DOHH2 (cell line): ENCODE measurements around the gene GPATCH8.

ENCODE experiments used
- H3F3A ChIP-seq: fragments of 200-600 bp; sonication (generic), shearing (Covaris generic); 2 replicates; pipeline ENCODE4 v1.6.0; 2016; ENCODE audit warnings: antibody characterized with exemption, mild to moderate bottlenecking; ENCODE audit not compliant: control insufficient read depth, insufficient read depth
- H3K27ac ChIP-seq: fragments of 200-600 bp; sonication (generic); 2 replicates; pipeline ENCODE4 v1.5.1; 2014; ENCODE audit warnings: low read depth, mild to moderate bottlenecking, low read length, moderate library complexity
- H3K27me3 ChIP-seq: fragments of 200-600 bp; sonication (generic); 2 replicates; pipeline ENCODE4 v1.6.1; 2014; ENCODE audit warnings: mild to moderate bottlenecking, low read length, mixed read lengths; ENCODE audit not compliant: control insufficient read depth
- H3K36me3 ChIP-seq: fragments of 200-600 bp; sonication (generic); 2 replicates; pipeline ENCODE4 v1.6.1; 2014; ENCODE audit warnings: mild to moderate bottlenecking, low read length, moderate library complexity, mixed read lengths; ENCODE audit not compliant: control insufficient read depth
- H3K4me1 ChIP-seq: fragments of 200-600 bp; sonication (generic); 2 replicates; pipeline ENCODE4 v1.6.1; 2014; ENCODE audit warnings: mild to moderate bottlenecking, low read length, mixed read lengths; ENCODE audit not compliant: control insufficient read depth
- H3K4me2 ChIP-seq: fragments of 200-600 bp; sonication (generic); 2 replicates; pipeline ENCODE4 v1.6.0; 2014; ENCODE audit warnings: mild to moderate bottlenecking, low read length, moderate library complexity
- H3K4me3 ChIP-seq: fragments of 200-600 bp; sonication (generic); 2 replicates; pipeline ENCODE4 v1.5.1; 2014; ENCODE audit warnings: mild to moderate bottlenecking, low read length, mixed read lengths
- H3K79me2 ChIP-seq: fragments of 200-600 bp; sonication (generic); 2 replicates; pipeline ENCODE4 v1.6.1; 2014; ENCODE audit warnings: mild to moderate bottlenecking, low read length, mixed read lengths; ENCODE audit not compliant: control insufficient read depth
- H3K9me2 ChIP-seq: fragments of 200-600 bp; sonication (generic); replicated peaks from 2 replicates; pipeline ENCODE4 v1.6.1; 2014; ENCODE audit warnings: mild to moderate bottlenecking, low read length, mixed read lengths; ENCODE audit not compliant: control insufficient read depth
- H3K9me3 ChIP-seq: fragments of 200-600 bp; sonication (generic); 2 replicates; pipeline ENCODE4 v1.6.1; 2014; ENCODE audit warnings: antibody characterized with exemption, low read length, mixed read lengths; ENCODE audit not compliant: control insufficient read depth, insufficient read depth
- H4K20me1 ChIP-seq: fragments of 200-600 bp; sonication (generic); 2 replicates; pipeline ENCODE4 v1.6.0; 2014; ENCODE audit warnings: low read depth, mild to moderate bottlenecking, antibody characterized with exemption, low read length, moderate library complexity; ENCODE audit not compliant: control insufficient read depth, insufficient read depth
- EZH2phosphoT487 ChIP-seq: fragments of 200-600 bp; sonication (generic); IDR thresholded peaks from 2 replicates; pipeline ENCODE4 v1.6.1; 2017; ENCODE audit warnings: borderline replicate concordance, mild to moderate bottlenecking, antibody characterized with exemption, low read length, moderate library complexity, mixed read lengths
- TF ChIP-seq, protein P1 (sequence below): fragments of 200-600 bp; sonication (generic); IDR thresholded peaks from one replicate; pipeline ENCODE4 v1.5.1; 2014; ENCODE audit warnings: antibody characterized with exemption, mild to moderate bottlenecking, low read depth, low read length; ENCODE audit not compliant: poor library complexity, severe bottlenecking

The GPATCH8 gene

DNA sequence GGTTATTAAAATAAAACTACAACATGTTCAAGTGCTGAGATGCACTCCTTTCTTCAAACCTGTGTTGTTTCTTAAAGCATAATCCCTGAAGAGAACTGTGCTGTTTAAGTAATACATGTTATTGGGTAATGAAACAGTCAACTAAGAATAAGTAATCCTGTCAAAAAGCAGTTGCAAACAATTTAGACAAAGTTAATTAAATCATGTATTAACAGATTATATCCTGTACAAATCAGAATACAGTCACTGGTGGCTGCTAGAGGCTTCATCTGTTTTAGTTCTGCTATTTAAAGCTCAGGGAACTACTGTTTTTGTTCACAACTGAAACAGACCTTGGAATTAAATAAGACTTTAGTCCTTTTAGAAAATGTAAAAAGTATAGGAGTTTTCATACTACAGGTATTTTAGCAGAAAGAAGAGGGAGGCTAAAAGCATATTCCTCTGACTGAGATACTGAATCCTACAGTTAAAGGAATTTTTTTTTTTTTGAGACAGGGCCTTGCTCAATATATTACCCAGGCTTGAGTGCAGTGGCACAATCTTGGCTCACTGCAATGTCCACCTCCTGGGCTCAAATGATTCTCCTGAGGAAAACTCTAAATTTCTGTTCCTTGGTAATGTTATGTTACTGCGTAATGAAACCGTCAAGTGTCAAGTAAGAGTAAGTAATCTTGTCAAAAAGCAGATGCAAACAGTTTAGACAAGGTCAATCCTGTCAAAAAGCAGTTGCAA, 86.5 kb downstream of the GPATCH8 start:
- Histone ChIP-seq H3K27me3 (no peaks in the 10 kb centered on the region), H3K9me3 (no peaks in the 10 kb centered on the region), H3K9me2 (no peaks in the 10 kb centered on the region), H4K20me1 (no peaks in the 10 kb centered on the region), H3K4me3 (no peak overlapping the region), H3K79me2 (no peaks in the 10 kb centered on the region), H3K36me3 (peaks cover 29% of the 10 kb centered on the region), H3K27ac (no peak overlapping the region), H3F3A (no peaks in the 10 kb centered on the region), H3K4me2 (no peak overlapping the region), H3K4me1 (peaks cover 4% of the 10 kb centered on the region; the same call in 1 of the 2 replicates)
- TF ChIP-seq, protein P1, sequence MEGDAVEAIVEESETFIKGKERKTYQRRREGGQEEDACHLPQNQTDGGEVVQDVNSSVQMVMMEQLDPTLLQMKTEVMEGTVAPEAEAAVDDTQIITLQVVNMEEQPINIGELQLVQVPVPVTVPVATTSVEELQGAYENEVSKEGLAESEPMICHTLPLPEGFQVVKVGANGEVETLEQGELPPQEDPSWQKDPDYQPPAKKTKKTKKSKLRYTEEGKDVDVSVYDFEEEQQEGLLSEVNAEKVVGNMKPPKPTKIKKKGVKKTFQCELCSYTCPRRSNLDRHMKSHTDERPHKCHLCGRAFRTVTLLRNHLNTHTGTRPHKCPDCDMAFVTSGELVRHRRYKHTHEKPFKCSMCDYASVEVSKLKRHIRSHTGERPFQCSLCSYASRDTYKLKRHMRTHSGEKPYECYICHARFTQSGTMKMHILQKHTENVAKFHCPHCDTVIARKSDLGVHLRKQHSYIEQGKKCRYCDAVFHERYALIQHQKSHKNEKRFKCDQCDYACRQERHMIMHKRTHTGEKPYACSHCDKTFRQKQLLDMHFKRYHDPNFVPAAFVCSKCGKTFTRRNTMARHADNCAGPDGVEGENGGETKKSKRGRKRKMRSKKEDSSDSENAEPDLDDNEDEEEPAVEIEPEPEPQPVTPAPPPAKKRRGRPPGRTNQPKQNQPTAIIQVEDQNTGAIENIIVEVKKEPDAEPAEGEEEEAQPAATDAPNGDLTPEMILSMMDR = no peak
- TF ChIP-seq EZH2phosphoT487 = no peak

DNA sequence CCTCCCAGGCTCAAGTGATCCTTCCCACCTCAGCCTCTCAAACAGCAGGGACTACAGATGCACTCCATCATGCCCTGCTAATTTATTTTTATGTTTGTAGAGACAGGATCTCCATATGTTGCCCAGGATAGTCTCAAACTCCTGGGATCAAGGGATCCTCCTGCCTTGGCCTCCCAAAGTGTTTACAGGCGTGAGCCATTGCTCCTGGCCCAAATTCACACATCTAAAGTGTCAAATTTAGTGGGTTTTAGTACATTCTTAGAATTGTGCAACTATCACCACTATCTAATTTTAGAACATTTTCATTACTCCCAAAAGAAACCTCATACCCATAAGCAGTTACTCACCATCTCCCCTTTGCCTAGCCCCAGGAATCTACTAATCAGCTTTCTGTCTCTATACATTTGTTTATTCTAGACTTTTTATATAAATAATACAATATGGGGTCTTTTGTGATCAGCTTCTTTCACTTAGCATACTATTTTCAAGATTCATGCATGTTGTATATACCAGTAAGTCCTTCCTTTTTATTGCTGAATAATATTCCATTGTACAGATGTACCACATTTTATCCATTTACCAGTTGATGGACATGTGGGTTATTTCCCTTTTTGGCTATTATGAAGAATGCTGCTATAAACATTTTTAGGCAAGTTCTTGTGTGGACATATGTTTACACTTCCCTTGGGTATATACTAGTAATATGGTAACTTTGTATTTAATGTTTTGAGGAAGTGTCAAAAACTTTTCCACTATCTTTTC, 88.6 kb downstream of the GPATCH8 start:
- Histone ChIP-seq H3K27me3 (no peaks in the 10 kb centered on the region), H3K27ac (no peak overlapping the region), H3K36me3 (peaks cover 25% of the 10 kb centered on the region), H3K9me2 (no peaks in the 10 kb centered on the region), H4K20me1 (no peaks in the 10 kb centered on the region), H3K4me1 (peaks cover 4% of the 10 kb centered on the region; the same call in 1 of the 2 replicates), H3K79me2 (no peaks in the 10 kb centered on the region), H3F3A (no peaks in the 10 kb centered on the region), H3K9me3 (no peaks in the 10 kb centered on the region), H3K4me2 (no peak overlapping the region), H3K4me3 (no peak overlapping the region)
- TF ChIP-seq, protein P1 = no peak
- no peak for TF ChIP-seq EZH2phosphoT487

DNA sequence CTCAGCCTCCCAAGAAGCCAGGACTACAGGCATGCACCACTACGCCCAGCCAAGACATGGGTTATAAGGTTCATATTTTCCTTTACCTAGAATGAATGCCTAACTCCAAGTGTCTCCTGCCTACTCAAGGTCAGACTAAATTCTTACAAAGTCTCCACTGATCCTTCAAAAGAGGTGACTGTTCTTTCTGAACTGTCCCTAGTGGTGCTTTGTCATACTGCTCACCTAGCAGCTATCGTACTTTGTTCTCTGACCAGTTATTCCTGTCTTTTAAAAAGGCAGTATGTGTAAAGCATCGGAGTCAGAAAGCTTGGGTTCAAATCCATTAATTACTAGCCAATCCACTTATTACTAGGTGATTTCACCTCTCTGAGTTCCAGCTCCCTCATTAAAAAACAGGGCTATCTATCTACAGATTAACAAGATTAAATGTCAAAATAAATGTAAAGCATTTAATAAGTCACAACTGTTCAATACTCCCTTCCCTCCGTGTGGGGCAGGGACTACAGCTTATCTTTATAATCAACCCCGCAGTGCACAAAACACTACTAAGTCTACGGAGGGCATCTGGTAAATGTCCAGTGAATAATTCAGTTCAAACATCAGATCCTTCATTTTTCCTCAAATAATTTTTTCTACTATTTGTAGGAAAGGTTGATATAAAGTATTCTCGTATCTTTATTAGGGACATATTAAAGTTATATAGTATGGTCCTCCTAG, 93.7 kb downstream of the GPATCH8 start:
- Histone ChIP-seq H4K20me1 (no peaks in the 10 kb centered on the region), H3K4me1 (no peaks in the 10 kb centered on the region), H3K79me2 (no peaks in the 10 kb centered on the region), H3F3A (no peaks in the 10 kb centered on the region), H3K27ac (no peak overlapping the region), H3K9me2 (no peaks in the 10 kb centered on the region), H3K9me3 (no peaks in the 10 kb centered on the region), H3K4me3 (no peak overlapping the region), H3K36me3 (peaks cover 15% of the 10 kb centered on the region), H3K27me3 (no peaks in the 10 kb centered on the region), H3K4me2 (no peak overlapping the region)
- TF ChIP-seq EZH2phosphoT487 = no peak
- TF ChIP-seq, protein P1 = peak; percentile 17
